IgD-negative memory B cell (primary cell): ENCODE results near the gene ARHGEF6. TPM values are rescaled to one million over a fixed set of nuclear protein-coding genes. Genes with fewer than 3 reads are reported as not detected.
"Not testable (repeated sequence)": the region's sequence is repeated elsewhere in the genome, so short reads cannot be mapped to it uniquely, and the experiment has no call there.

ENCODE experiments used
- H3K27ac Mint-ChIP-seq, 3 donors: one replicate each; pipeline ENCODE4 v1.8.0; 2020 to 2022; ENCODE audit warnings: mild to moderate bottlenecking in 3 of 3, mixed read lengths in 3 of 3, moderate library complexity in 1 of 3
- H3K27me3 Mint-ChIP-seq: one replicate; pipeline ENCODE4 v1.8.0; 2021; ENCODE audit warnings: mixed read lengths
- H3K36me3 Mint-ChIP-seq: one replicate; pipeline ENCODE4 v1.8.0; 2020; ENCODE audit warnings: mild to moderate bottlenecking, mixed read lengths
- H3K4me1 Mint-ChIP-seq, 3 donors: one replicate each; pipeline ENCODE4 v1.8.0; 2020 to 2022; ENCODE audit warnings: mixed read lengths in 3 of 3, mild to moderate bottlenecking in 1 of 3
- H3K4me3 Mint-ChIP-seq, 4 donors: one replicate each; pipeline ENCODE4 v1.8.0; 2020 to 2022; ENCODE audit warnings: mild to moderate bottlenecking in 4 of 4, mixed read lengths in 4 of 4, moderate library complexity in 3 of 4
- H3K9me3 Mint-ChIP-seq, 3 donors: one replicate each; pipeline ENCODE4 v1.8.0; 2020 to 2021; ENCODE audit warnings: mixed read lengths in 3 of 3, mild to moderate bottlenecking in 1 of 3
- polyA plus RNA-seq: library from polyadenylated mRNA; unstranded; fragments of 300-500 nt; fragmentation: Illumina TruSeq; gene quantifications from one replicate; pipeline ENCODE4 v1.2.3, GENCODE V29; 2021

ARHGEF6 gene
- polyA plus RNA-seq, 1 donor from 2014 or later: 39.6 TPM

- H3K4me1 Mint-ChIP-seq: peaks cover 6 to 7% (median 7%) of the 10 kb centered on the region in 3 donors
- H3K36me3 Mint-ChIP-seq: no peaks in the 10 kb centered on the region
- H3K27me3 Mint-ChIP-seq: no peaks in the 10 kb centered on the region
- peaks cover 4 to 9% (median 6%) of the 10 kb centered on the region in 3 donors for H3K9me3 Mint-ChIP-seq
- H3K27ac Mint-ChIP-seq: no peak overlapping the region
- no peak overlapping the region for H3K4me3 Mint-ChIP-seq
Measured at GRCh38 chrX:136797787-136798186, 17.1 kb upstream of the ARHGEF6 start.

DNA sequence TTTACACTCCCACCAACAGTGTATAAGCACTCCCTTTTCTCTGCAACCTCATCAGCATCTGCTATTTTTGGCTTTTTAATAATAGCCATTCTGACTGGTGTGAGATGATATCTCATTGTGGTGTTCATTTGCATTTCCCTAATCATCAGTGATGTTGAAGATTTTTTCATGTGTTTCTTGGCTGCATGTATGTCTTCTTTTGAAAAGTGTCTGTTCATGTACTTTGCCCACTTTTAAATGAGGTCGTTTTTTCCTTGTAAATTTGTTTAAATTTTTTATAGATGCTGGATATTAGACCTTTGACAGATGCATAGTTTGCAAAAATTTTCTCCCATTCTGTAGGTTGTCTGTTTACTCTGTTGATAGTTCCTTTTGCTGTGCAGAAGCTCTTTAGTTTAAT, 14.4 kb upstream of the ARHGEF6 start:
- not testable (repeated sequence) for H3K4me1 Mint-ChIP-seq, H3K4me3 Mint-ChIP-seq, H3K27me3 Mint-ChIP-seq, H3K9me3 Mint-ChIP-seq, H3K27ac Mint-ChIP-seq, H3K36me3 Mint-ChIP-seq

GRCh38 chrX:136794660-136795059, 13.9 kb upstream of the ARHGEF6 start:
- H3K4me1 Mint-ChIP-seq, H3K27me3 Mint-ChIP-seq, H3K4me3 Mint-ChIP-seq: not testable (repeated sequence)

DNA sequence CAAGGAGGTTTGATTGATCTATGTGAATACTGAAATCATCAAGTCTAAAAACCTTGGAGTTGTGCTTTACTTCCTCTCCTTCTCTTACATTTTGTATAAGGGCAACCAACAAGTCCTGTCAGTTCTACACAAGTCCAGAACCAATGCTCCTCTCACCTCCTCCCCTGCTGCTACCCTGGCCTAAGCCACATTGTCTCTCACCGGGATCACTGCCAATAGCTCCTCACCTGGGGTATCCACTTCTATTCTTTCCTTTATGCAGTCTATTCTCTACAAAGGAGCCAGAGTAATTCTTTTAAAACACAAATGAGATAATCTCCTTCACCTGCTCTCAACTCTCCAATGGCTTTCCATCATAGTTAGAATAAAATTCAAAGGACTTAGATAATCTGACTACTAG, 13.3 kb upstream of the ARHGEF6 start:
- Mint-ChIP-seq H3K36me3 (no peaks in the 10 kb centered on the region), H3K27ac (no peak overlapping the region), H3K4me1 (peaks cover 3 to 7% (median 7%) of the 10 kb centered on the region in 3 donors), H3K4me3 (no peak overlapping the region), H3K9me3 (peaks cover 4 to 9% (median 6%) of the 10 kb centered on the region in 3 donors), H3K27me3 (no peaks in the 10 kb centered on the region)

More at GRCh38 chrX:136794660-136795059, 13.9 kb upstream of the ARHGEF6 start:
- not testable (repeated sequence) for H3K36me3 Mint-ChIP-seq, H3K9me3 Mint-ChIP-seq
- H3K27ac Mint-ChIP-seq: peak overlapping the region in 1 of 3 donors; percentile 14

GRCh38 chrX:136789856-136790255, 9.1 kb upstream of the ARHGEF6 start:
- H3K4me3 Mint-ChIP-seq: no peak overlapping the region
- H3K27me3 Mint-ChIP-seq: no peaks in the 10 kb centered on the region
- H3K4me1 Mint-ChIP-seq: no peaks in the 10 kb centered on the region
- H3K27ac Mint-ChIP-seq: no peak overlapping the region
- no peaks in the 10 kb centered on the region for H3K36me3 Mint-ChIP-seq
- peaks cover 2 to 4% (median 4%) of the 10 kb centered on the region in 3 donors for H3K9me3 Mint-ChIP-seq

GRCh38 chrX:136784231-136784630, 3.5 kb upstream of the ARHGEF6 start:
- peak overlapping the region in 1 of 4 donors; percentile 33 for H3K4me3 Mint-ChIP-seq
- H3K4me1 Mint-ChIP-seq: peaks cover 7 to 22% (median 13%) of the 10 kb centered on the region in 3 donors
- no peaks in the 10 kb centered on the region for H3K36me3 Mint-ChIP-seq
- H3K27ac Mint-ChIP-seq: no peak overlapping the region
- no peaks in the 10 kb centered on the region for H3K27me3 Mint-ChIP-seq
- H3K9me3 Mint-ChIP-seq: no peaks in the 10 kb centered on the region

DNA sequence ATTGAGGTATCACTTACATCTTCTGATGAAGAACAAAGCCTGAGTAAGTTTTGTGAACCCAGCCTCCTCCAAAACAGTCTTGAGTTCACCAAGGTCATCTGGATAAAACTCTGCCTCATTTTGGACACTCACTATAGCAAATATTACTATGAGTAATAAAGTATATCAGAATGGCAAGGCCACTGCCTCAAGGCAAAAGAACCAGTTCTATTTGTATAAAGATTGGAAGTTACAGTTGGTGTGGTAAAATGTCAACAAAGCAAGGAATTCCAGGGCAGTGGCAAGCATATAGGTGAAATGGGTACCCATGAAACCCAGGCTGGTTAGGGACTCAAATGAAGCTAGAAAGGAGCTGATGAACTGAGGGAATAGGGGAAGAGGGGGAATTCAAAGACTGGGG, 2.4 kb upstream of the ARHGEF6 start:
- Mint-ChIP-seq H3K36me3 (no peaks in the 10 kb centered on the region), H3K4me1 (peaks cover 8 to 24% (median 14%) of the 10 kb centered on the region in 3 donors), H3K4me3 (no peak overlapping the region), H3K27ac (no peak overlapping the region), H3K9me3 (no peaks in the 10 kb centered on the region), H3K27me3 (no peaks in the 10 kb centered on the region)

GRCh38 chrX:136781180-136781797, 557 bp upstream of the ARHGEF6 start:
- H3K27me3 Mint-ChIP-seq: no peaks in the 10 kb centered on the region
- peak overlapping the region; percentile 79 to 95 (median 90) for H3K4me3 Mint-ChIP-seq
- peaks cover 10 to 34% (median 23%) of the 10 kb centered on the region in 3 donors for H3K4me1 Mint-ChIP-seq
- no peaks in the 10 kb centered on the region for H3K9me3 Mint-ChIP-seq
- peak overlapping the region; percentile 6 to 86 (median 52) for H3K27ac Mint-ChIP-seq
- H3K36me3 Mint-ChIP-seq: no peaks in the 10 kb centered on the region

DNA sequence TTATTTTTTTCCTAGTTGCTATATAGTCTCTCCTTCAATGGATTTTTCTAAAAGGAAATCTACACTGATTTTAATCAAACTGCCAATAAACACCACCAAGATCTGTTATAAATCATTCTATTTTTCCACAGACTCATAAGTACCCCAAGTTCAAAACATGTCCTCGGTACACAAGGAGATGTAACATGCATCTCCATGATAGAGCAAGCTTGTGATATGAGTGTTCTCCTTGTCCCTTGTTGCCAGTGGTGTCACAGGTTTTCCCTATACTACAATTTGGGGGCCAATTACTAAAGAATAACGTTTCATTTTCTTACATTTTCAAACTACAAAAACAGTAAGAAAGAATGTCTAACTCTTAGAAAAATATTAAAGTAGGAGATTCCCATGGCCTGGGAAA, 491 bp downstream of the ARHGEF6 start:
- peak overlapping the region; percentile 6 to 83 (median 52) for H3K27ac Mint-ChIP-seq
- H3K4me3 Mint-ChIP-seq: peak overlapping the region; percentile 79 to 95 (median 90)
- H3K4me1 Mint-ChIP-seq: peaks cover 21 to 43% (median 28%) of the 10 kb centered on the region in 3 donors
- H3K27me3 Mint-ChIP-seq: no peaks in the 10 kb centered on the region
- H3K36me3 Mint-ChIP-seq: no peaks in the 10 kb centered on the region
- no peaks in the 10 kb centered on the region for H3K9me3 Mint-ChIP-seq

GRCh38 chrX:136779346-136779781, 1.4 kb downstream of the ARHGEF6 start:
- Mint-ChIP-seq H3K36me3 (no peaks in the 10 kb centered on the region), H3K4me1 (peaks cover 21 to 44% (median 29%) of the 10 kb centered on the region in 3 donors), H3K9me3 (no peaks in the 10 kb centered on the region), H3K27ac (peak overlapping the region; percentile 71 to 93 (median 83)), H3K27me3 (no peaks in the 10 kb centered on the region), H3K4me3 (peak overlapping the region; percentile 79 to 95 (median 90))

DNA sequence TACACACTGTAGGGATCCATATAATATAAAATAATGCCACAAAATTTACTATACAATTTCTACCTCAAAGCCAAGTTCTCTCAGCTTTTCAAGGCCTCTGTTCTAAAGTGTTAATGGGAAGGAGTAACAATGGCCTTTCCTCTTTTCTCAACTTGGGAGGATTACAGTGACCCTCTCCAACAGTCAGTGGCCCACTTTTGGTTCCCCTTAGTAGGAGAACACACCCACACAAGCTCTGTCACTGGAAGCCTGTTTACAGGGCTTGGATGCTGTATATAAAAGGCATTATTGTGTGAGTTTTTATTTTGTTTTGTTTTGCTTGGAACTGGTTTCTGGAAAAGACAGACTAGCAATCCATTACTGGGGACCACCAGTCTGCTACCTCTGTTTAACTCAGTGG, 1.8 kb downstream of the ARHGEF6 start:
- Mint-ChIP-seq H3K36me3 (no peaks in the 10 kb centered on the region), H3K27me3 (no peaks in the 10 kb centered on the region), H3K4me1 (peaks cover 17 to 39% (median 25%) of the 10 kb centered on the region in 3 donors), H3K27ac (peak overlapping the region; percentile 71 to 93 (median 83)), H3K4me3 (peak overlapping the region; percentile 79 to 95 (median 90)), H3K9me3 (no peaks in the 10 kb centered on the region)

DNA sequence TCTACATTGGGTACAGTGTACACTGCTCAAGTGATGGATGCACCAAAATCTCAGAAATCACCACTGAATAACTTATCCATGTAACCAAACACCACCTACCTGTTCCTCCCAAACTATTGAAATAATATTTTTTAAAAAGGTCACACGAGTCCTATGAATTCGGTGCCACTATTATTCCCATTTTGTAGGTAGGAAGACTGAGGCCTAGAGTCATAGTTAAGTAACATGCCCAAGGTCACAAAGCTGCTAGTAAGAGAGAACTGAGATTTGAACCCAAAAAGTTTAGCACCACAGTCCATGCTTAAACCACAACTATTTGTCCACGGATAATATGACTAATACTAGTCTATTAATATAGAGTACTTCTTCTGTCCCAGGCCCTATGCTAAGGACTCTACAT, 2.7 kb downstream of the ARHGEF6 start:
- H3K4me3 Mint-ChIP-seq: peak overlapping the region in 2 of 4 donors; percentile 34 to 42
- H3K4me1 Mint-ChIP-seq: peaks cover 16 to 37% (median 25%) of the 10 kb centered on the region in 3 donors
- no peaks in the 10 kb centered on the region for H3K27me3 Mint-ChIP-seq
- no peak overlapping the region for H3K27ac Mint-ChIP-seq
- no peaks in the 10 kb centered on the region for H3K9me3 Mint-ChIP-seq
- H3K36me3 Mint-ChIP-seq: no peaks in the 10 kb centered on the region

DNA sequence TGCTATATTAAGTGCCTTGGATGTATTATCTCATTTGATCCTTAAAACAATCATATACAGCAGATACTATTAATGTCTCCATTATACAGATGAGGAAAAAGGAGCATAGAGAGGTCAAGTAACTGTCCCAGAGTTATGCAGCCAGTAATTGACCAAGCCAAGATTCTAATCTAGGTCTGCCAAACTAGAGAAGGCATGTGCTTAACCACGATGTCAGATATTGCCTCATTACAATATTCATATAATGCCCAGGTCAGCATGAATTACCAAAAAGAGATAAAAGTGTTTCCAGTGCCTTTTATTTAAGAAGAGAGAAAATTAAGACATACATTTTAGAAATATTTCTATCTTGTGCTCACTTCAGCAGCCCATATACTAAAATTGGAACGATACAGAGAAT, 7.1 kb downstream of the ARHGEF6 start:
- peaks cover 2% of the 10 kb centered on the region for H3K36me3 Mint-ChIP-seq

DNA sequence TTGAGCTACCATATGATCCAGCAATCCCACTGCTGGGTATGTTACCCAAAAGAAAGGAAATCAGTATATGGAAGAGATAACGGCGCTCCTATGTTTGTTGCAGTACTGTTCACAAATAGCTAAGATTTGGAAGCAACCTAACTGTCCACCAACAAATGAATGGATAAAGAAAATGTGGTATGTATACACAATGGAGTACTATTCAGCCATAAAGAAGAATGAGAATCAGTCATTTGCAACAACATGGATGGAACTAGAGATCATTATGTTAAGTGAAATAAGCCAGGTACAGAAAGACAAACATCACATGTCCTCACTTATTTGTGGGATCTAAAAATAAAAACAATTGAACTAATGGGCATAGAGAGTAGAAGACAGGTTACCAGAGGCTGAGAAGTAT, 8.9 kb downstream of the ARHGEF6 start:
- H3K36me3 Mint-ChIP-seq, H3K9me3 Mint-ChIP-seq, H3K27me3 Mint-ChIP-seq, H3K4me3 Mint-ChIP-seq: not testable (repeated sequence)
- Mint-ChIP-seq H3K4me1 (peaks cover 15 to 29% (median 25%) of the 10 kb centered on the region in 3 donors), H3K27ac (peak overlapping the region in 1 of 3 donors; percentile 84)

More for the DNA sequence above, 7.1 kb downstream of the ARHGEF6 start:
- Mint-ChIP-seq H3K9me3 (no peaks in the 10 kb centered on the region), H3K4me1 (peaks cover 17 to 34% (median 18%) of the 10 kb centered on the region in 3 donors), H3K27me3 (no peaks in the 10 kb centered on the region), H3K27ac (no peak overlapping the region), H3K4me3 (no peak overlapping the region)

GRCh38 chrX:136768469-136769084, 12.2 kb downstream of the ARHGEF6 start:
- Mint-ChIP-seq H3K36me3 (peaks cover 2% of the 10 kb centered on the region), H3K4me3 (peak overlapping the region; percentile 82 to 93 (median 92)), H3K27me3 (no peaks in the 10 kb centered on the region), H3K9me3 (no peaks in the 10 kb centered on the region), H3K4me1 (peaks cover 20 to 30% (median 28%) of the 10 kb centered on the region in 3 donors), H3K27ac (peak overlapping the region; percentile 84 to 92 (median 87))
